Keratinocyte (primary cell): Measurements from ENCODE around the gene SLC22A31.

Source experiments
- CTCF ChIP-seq, 3 experiments: IDR thresholded peaks in 1 of 3; conservative IDR thresholded peaks in 1 of 3; optimal IDR thresholded peaks in 1 of 3; 2 replicates in 2 of 3; 3 replicates in 1 of 3; pipeline versions ENCODE3 to v1.5.1; 2011; ENCODE audit warnings: low read length in 3 of 3, mild to moderate bottlenecking in 3 of 3, moderate library complexity in 2 of 3, control low read depth in 1 of 3, inconsistent platforms in 1 of 3; ENCODE audit not compliant: insufficient read depth in 2 of 3; ENCODE audit errors: extremely low read depth in 1 of 3
- EZH2 ChIP-seq: IDR thresholded peaks from one replicate; pipeline ENCODE4 v1.6.1; 2012; ENCODE audit warnings: inconsistent platforms, mild to moderate bottlenecking, low read length, moderate library complexity

- peak; percentile 68 to 87 (median 85) for TF ChIP-seq CTCF (optimal IDR thresholded peaks at IDR 0.05 in 1 of 3, IDR thresholded peaks at IDR 0.05 in 1 of 3, conservative IDR thresholded peaks at IDR 0.05 in 1 of 3; ENCODE audit: extremely low read depth in 1 of 3, insufficient read depth in 2 of 3, low read length in 3 of 3)
- TF ChIP-seq EZH2, result no peak
Observed at GRCh38 chr16:89216315-89217137, 16.2 kb upstream of the SLC22A31 start.
